Testis (tissue), 3 donors: Measurements from ENCODE around the gene PTDSS2. TPM values are rescaled to one million over a fixed set of nuclear protein-coding genes. Genes with fewer than 3 reads are reported as not detected.

Source experiments
- DNase-seq: peaks from one replicate; pipeline ENCODE4 v3.0.0-alpha.2; 2019
- H3K27ac ChIP-seq, 2 donors: fragments of 200-600 bp; sonication (generic); one replicate each; pipeline ENCODE4 v1.5.1; 2019
- H3K27me3 ChIP-seq: fragments of 200-600 bp; sonication (generic); one replicate; pipeline ENCODE4 v1.5.1; 2019
- H3K36me3 ChIP-seq: fragments of 200-600 bp; sonication (generic); one replicate; pipeline ENCODE4 v1.5.1; 2017; ENCODE audit warnings: low read depth; ENCODE audit errors: missing control alignments
- H3K4me1 ChIP-seq: fragments of 200-600 bp; sonication (generic); one replicate; pipeline ENCODE4 v1.5.1; 2019
- H3K4me3 ChIP-seq, 2 donors: fragments of 200-600 bp; sonication (generic); one replicate each; pipeline ENCODE4 v1.5.1; 2017 to 2019
- H3K9me3 ChIP-seq: fragments of 200-600 bp; sonication (generic); one replicate; pipeline ENCODE4 v1.5.1; 2017
- CTCF ChIP-seq, 3 experiments: fragments of 450-650 bp in 2 of 3; fragments of 200-600 bp in 1 of 3; sonication (generic) in 1 of 3; IDR thresholded peaks; one replicate each; pipeline ENCODE4 v1.5.1; 2016 to 2019; ENCODE audit warnings: antibody characterized with exemption in 3 of 3, mild to moderate bottlenecking in 2 of 3, moderate library complexity in 1 of 3
- POLR2A ChIP-seq: fragments of 450-650 bp; IDR thresholded peaks from one replicate; pipeline ENCODE4 v1.6.1; 2017; ENCODE audit warnings: antibody characterized with exemption, mild to moderate bottlenecking, moderate library complexity
- WGBS, 2 donors: methylation state at CpG; one replicate each; pipeline ENCODE4 v1.1.5; 2018; 5-methylcytosine and 5-hydroxymethylcytosine counted together
- intact Hi-C: fragments of 100-400 bp; cut with DNase I; formaldehyde crosslinking; loops from one replicate; pipeline ENCODE4 v1.15.1; 2023; ENCODE audit warnings: low total_unique reads
- polyA plus RNA-seq: library from polyadenylated mRNA; stranded (reverse); fragments of 350-450 nt; fragmentation: Illumina TruSeq; extraction: RNeasy Lipid Tissue Mini Kit (QIAGEN cat#74804); gene quantifications from one replicate; pipeline ENCODE4 v1.2.3, GENCODE V29; 2014; ENCODE audit warnings: low read depth, low replicate concordance; ENCODE audit not compliant: insufficient read depth
- total RNA-seq, 2 donors: library from RNA; depleted of rRNA; stranded (reverse); fragments of >200 nt; gene quantifications; one replicate each; pipeline ENCODE4 v1.2.3, GENCODE V29; 2016

The PTDSS2 gene
- total and polyA plus RNA-seq, 3 donors from 2014 or later = 107 to 160 (median 116) TPM

GRCh38 chr11:454801-455565 lies 4.9 kb downstream of the PTDSS2 start:
- H3K4me3 ChIP-seq = no peak overlapping the region
- peak; percentile 50 for DNase-seq
- peak overlapping the region; percentile 25 to 44 for H3K27ac ChIP-seq
- H3K27me3 ChIP-seq = no peaks in the 10 kb centered on the region
- TF ChIP-seq POLR2A (no peak), CTCF (IDR thresholded peaks at IDR 0.05) (no peak)
- no peaks in the 10 kb centered on the region for H3K36me3 ChIP-seq
- intact Hi-C loops = no loop called here
- 66 to 68% methylated on average over 11 to 14 of the region's 14 CpGs for WGBS, 2 donors
- no peaks in the 10 kb centered on the region for H3K9me3 ChIP-seq
- peaks cover 4% of the 10 kb centered on the region for H3K4me1 ChIP-seq

DNA sequence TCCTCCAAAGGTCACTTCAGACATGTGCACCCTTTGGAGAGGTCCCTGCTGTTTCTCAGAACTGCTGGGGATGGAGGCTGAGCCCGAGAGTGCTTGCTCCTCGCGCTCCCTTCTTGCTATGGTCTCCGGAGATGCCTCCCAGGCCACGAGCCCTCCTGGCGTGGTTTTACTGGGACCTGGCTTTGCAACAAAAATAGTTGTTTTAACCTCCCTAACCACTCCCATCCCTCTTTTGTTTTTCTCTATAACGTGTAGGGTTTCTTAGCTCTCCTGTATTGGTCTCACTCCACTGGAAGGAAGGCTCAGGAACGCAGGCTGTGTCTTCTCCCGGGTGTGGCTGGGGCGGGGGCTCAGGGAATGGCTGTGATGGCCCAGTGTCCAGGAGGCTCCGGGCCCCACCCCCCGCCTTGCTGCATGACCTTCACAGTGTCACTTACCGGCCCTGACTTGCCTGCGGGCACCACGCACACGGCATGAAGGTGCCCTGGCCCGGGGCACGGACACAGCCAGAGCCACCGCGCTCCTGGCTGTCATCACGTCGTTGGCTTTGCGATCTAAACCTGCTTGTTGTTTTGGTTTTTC lies 5.6 kb downstream of the PTDSS2 start:
- no peak for TF ChIP-seq CTCF (IDR thresholded peaks at IDR 0.05)
- no peak for TF ChIP-seq POLR2A
- Histone ChIP-seq H3K9me3 (no peaks in the 10 kb centered on the region), H3K4me1 (peaks cover 4% of the 10 kb centered on the region), H3K36me3 (no peaks in the 10 kb centered on the region), H3K27ac (peak overlapping the region; percentile 25 to 44), H3K4me3 (no peak overlapping the region), H3K27me3 (no peaks in the 10 kb centered on the region)
- 76 to 78% methylated on average over 23 of the region's 23 CpGs for WGBS, 2 donors
- no peak for DNase-seq
- intact Hi-C loops = no loop called here

GRCh38 chr11:456533-456932 lies 6.5 kb downstream of the PTDSS2 start:
- Histone ChIP-seq H3K36me3 (no peaks in the 10 kb centered on the region), H3K27me3 (no peaks in the 10 kb centered on the region), H3K27ac (no peak overlapping the region), H3K9me3 (no peaks in the 10 kb centered on the region), H3K4me1 (peaks cover 4% of the 10 kb centered on the region), H3K4me3 (no peak overlapping the region)
- intact Hi-C loops = no loop called here
- no peak for DNase-seq
- 84 to 90% methylated on average over 7 of the region's 7 CpGs for WGBS, 2 donors
- TF ChIP-seq CTCF (IDR thresholded peaks at IDR 0.05) = no peak
- TF ChIP-seq POLR2A = no peak

GRCh38 chr11:457111-457760 lies 7.2 kb downstream of the PTDSS2 start:
- no peak for DNase-seq
- Histone ChIP-seq H3K4me1 (peaks cover 4% of the 10 kb centered on the region), H3K4me3 (no peak overlapping the region), H3K27me3 (no peaks in the 10 kb centered on the region), H3K27ac (no peak overlapping the region), H3K36me3 (no peaks in the 10 kb centered on the region), H3K9me3 (no peaks in the 10 kb centered on the region)
- intact Hi-C loops = no loop called here
- WGBS, 2 donors = 75 to 80% methylated on average over 23 of the region's 23 CpGs
- TF ChIP-seq CTCF (IDR thresholded peaks at IDR 0.05) (no peak), POLR2A (no peak)
